Calu3 (cell line): ENCODE data around the gene USP37. TPM values are rescaled to one million over a fixed set of nuclear protein-coding genes. Genes with fewer than 3 reads are reported as not detected.

Source experiments
- BruUV-seq: library from RNA; stranded (reverse); fragments of 400-500 nt; replicated peaks from 2 replicates; lab custom pipeline; 2021; lab: Mats Ljungman, UMichigan
- CTCF ChIA-PET: fragments of 300-600 bp; sonication (Branson Sonifier 250); formaldehyde crosslinking; loops from one replicate; lab custom pipeline; 2022; ENCODE audit warnings: antibody characterized with exemption; lab: Charles Lee
- DNase-seq: peaks from one replicate; pipeline ENCODE4 v3.0.0; 2022
- H3K27ac Mint-ChIP-seq: one replicate; pipeline ENCODE4 v1.8.0; 2022; ENCODE audit warnings: mixed read lengths; ENCODE audit not compliant: unreplicated experiment
- H3K27me3 Mint-ChIP-seq: one replicate; pipeline ENCODE4 v1.8.0; 2022; ENCODE audit warnings: mixed read lengths; ENCODE audit not compliant: unreplicated experiment
- H3K36me3 Mint-ChIP-seq: one replicate; pipeline ENCODE4 v1.8.0; 2022; ENCODE audit warnings: mild to moderate bottlenecking, moderate library complexity, mixed read lengths; ENCODE audit not compliant: insufficient read depth, unreplicated experiment
- H3K4me1 Mint-ChIP-seq: one replicate; pipeline ENCODE4 v1.8.0; 2022; ENCODE audit warnings: mild to moderate bottlenecking, low read depth, mixed read lengths; ENCODE audit not compliant: unreplicated experiment
- H3K4me3 Mint-ChIP-seq: one replicate; pipeline ENCODE4 v1.8.0; 2022; ENCODE audit warnings: mild to moderate bottlenecking, low read depth, moderate library complexity, mixed read lengths; ENCODE audit not compliant: unreplicated experiment
- H3K9me3 Mint-ChIP-seq: one replicate; pipeline ENCODE4 v1.8.0; 2022; ENCODE audit warnings: low read depth, mixed read lengths; ENCODE audit not compliant: unreplicated experiment
- intact Hi-C: fragments of 100-400 bp; cut with micrococcal nuclease; formaldehyde crosslinking; loops from one replicate; pipeline ENCODE4 v1.10.0; 2022; ENCODE audit not compliant: unreplicated experiment
- total RNA-seq: library from RNA; stranded (reverse); gene quantifications from 2 replicates; pipeline ENCODE4 v1.2.3, GENCODE V29; 2022
- TF ChIP-seq, protein P1 (sequence below): fragments of 200-600 bp; IDR thresholded peaks from one replicate; pipeline ENCODE4 v1.8.0; 2022; ENCODE audit warnings: antibody characterized with exemption; ENCODE audit not compliant: unreplicated experiment

Gene USP37
- total RNA-seq, 1 experiment from 2014 or later, result 27.5 TPM

DNA sequence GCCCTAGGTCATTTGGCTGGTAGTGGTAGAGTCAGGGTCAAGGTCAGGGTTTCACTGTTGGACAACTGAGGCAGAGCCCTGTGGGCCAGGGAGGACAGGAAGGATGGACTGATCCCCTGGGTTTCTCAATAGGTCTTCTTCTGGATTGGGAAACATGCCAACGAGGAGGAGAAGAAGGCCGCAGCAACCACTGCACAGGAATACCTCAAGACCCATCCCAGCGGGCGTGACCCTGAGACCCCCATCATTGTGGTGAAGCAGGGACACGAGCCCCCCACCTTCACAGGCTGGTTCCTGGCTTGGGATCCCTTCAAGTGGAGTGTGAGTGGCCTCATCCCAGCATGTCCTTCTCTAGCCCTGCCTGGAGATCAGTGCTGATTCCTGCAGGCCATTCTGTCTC, 131.2 kb downstream of the USP37 start:
- intact Hi-C loops, result no loop called here
- H3K36me3 Mint-ChIP-seq, result peaks cover 6% of the 10 kb centered on the region
- no peak for DNase-seq
- BruUV-seq, result no TSS peak
- no peaks in the 10 kb centered on the region for H3K4me1 Mint-ChIP-seq
- TF ChIP-seq, protein P1, sequence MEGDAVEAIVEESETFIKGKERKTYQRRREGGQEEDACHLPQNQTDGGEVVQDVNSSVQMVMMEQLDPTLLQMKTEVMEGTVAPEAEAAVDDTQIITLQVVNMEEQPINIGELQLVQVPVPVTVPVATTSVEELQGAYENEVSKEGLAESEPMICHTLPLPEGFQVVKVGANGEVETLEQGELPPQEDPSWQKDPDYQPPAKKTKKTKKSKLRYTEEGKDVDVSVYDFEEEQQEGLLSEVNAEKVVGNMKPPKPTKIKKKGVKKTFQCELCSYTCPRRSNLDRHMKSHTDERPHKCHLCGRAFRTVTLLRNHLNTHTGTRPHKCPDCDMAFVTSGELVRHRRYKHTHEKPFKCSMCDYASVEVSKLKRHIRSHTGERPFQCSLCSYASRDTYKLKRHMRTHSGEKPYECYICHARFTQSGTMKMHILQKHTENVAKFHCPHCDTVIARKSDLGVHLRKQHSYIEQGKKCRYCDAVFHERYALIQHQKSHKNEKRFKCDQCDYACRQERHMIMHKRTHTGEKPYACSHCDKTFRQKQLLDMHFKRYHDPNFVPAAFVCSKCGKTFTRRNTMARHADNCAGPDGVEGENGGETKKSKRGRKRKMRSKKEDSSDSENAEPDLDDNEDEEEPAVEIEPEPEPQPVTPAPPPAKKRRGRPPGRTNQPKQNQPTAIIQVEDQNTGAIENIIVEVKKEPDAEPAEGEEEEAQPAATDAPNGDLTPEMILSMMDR, result no peak
- no peaks in the 10 kb centered on the region for H3K9me3 Mint-ChIP-seq
- H3K27ac Mint-ChIP-seq, result no peak overlapping the region
- H3K4me3 Mint-ChIP-seq, result no peak overlapping the region
- no peaks in the 10 kb centered on the region for H3K27me3 Mint-ChIP-seq
- CTCF ChIA-PET, result no interaction called here

DNA sequence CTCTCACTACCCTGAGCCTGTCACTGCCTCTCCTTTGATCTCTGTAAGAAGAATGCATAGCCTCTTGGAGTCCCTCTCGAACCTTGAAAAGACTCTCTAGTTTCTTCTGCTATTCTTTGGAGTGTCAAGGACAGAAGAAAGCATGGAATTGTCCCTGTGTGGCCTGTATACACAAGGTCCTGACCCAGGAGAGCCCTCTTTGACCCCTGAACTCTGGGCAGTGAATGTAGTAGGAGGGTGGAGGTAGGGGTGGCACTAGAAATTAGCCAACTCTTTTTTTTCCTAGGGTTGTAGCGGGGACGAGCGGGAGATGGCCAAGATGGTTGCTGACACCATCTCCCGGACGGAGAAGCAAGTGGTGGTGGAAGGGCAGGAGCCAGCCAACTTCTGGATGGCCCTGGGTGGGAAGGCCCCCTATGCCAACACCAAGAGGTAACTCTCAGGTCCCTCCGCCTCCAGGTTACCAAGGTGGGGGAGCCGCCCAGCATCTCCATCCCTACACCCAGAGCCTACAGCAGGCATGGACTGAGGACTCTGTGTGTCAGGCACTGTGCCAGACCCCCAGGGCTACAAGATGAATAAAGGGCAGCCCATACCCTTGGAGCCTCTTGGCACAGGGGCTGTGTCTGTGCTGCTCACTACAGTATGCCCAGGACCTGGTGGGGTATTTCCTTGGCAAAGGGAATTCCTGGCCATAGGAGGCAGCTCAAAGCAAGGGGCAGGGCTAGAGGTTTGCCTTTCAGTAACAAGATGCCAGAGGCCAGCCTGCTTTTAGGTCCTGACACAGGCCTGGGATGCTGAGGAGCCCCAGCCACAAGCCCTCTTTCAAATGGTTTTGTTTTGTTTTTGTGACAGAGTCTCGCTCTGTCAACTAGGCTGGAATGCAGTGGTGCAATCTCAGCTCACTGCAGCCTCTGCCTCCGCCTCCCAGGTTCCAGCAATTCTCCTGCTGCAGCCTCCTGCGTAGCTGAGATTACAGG, 132.9 kb downstream of the USP37 start:
- H3K36me3 Mint-ChIP-seq, result no peaks in the 10 kb centered on the region

DNA sequence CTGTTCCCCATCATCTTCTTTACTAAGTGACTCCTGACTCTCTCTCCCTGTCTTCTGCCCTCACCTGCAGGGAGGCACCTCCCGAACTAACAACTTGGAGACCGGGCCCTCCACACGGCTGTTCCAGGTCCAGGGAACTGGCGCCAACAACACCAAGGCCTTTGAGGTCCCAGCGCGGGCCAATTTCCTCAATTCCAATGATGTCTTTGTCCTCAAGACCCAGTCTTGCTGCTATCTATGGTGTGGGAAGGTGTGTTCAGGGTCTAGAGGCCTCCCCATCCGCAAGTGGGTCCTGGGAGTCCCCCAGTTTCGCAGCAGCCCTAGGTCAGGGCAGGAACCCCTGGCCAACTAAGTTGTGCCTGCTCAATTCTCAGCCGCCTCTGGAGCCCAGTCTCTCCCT, 133.7 kb downstream of the USP37 start:
- H3K4me3 Mint-ChIP-seq, result no peak overlapping the region
- CTCF ChIA-PET, result interaction anchor here (0.6 kb wide), 1 partner anchor 55 kb away, joined by 3 read pairs; no protein-coding TSS in a partner anchor

More for the DNA sequence above, 132.9 kb downstream of the USP37 start:
- intact Hi-C loops, result no loop called here
- Mint-ChIP-seq H3K27me3 (no peaks in the 10 kb centered on the region), H3K4me1 (no peaks in the 10 kb centered on the region), H3K4me3 (no peak overlapping the region), H3K27ac (no peak overlapping the region), H3K9me3 (no peaks in the 10 kb centered on the region)
- DNase-seq, result no peak
- no TSS peak for BruUV-seq
- TF ChIP-seq, protein P1, result no peak
- CTCF ChIA-PET, result no interaction called here

DNA sequence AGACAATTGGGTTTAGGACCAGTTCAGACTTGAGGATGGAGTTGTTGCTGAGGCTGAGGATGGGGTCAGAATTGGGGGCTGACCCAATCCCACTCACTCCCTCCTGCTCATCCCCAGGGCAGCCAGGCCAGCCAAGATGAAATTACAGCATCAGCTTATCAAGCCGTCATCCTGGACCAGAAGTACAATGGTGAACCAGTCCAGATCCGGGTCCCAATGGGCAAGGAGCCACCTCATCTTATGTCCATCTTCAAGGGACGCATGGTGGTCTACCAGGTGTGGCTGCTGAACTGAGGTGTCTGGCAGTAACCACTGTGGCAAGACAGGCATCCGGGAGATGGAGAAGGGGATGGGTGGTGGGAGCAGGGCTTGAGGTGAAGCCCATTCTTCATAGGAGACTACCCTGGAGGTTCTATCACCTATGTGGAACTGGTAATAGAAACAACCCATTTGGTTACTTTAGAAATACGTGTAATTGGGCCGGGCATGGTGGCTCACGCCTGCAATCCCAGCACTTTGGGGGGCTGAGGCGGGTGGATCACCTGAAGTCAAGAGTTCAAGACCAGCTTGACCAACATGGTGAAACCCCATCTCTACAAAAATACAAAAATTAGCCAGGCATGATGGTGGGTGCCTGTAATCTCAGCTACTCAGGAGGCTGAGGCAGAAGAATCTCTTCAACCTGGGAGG, 135.3 kb downstream of the USP37 start:
- no peak for DNase-seq
- Mint-ChIP-seq H3K9me3 (no peaks in the 10 kb centered on the region), H3K27me3 (no peaks in the 10 kb centered on the region), H3K27ac (no peak overlapping the region), H3K36me3 (no peaks in the 10 kb centered on the region), H3K4me1 (no peaks in the 10 kb centered on the region), H3K4me3 (no peak overlapping the region)
- no TSS peak for BruUV-seq
- TF ChIP-seq, protein P1, result no peak
- CTCF ChIA-PET, result no interaction called here
- intact Hi-C loops, result no loop called here

More for the DNA sequence above, 133.7 kb downstream of the USP37 start:
- DNase-seq, result no peak
- Mint-ChIP-seq H3K27ac (no peak overlapping the region), H3K4me1 (no peaks in the 10 kb centered on the region), H3K9me3 (no peaks in the 10 kb centered on the region), H3K36me3 (no peaks in the 10 kb centered on the region), H3K27me3 (no peaks in the 10 kb centered on the region)
- intact Hi-C loops, result no loop called here
- TF ChIP-seq, protein P1, result no peak
- BruUV-seq, result no TSS peak
